ENCODE results near the gene ABCC4.

ABCC4 gene

GRCh38 chr13:95128045-95128643 lies 173.1 kb downstream of the ABCC4 start:
- TF ChIP-seq CTCF (conservative IDR thresholded peaks at IDR 0.05; ENCODE audit: low read length) = no peak
- no peak overlapping the region for H3K4me3 ChIP-seq (ENCODE audit: low read length)
- no peak for DNase-seq (ENCODE audit: low read depth)

- DNase-seq (ENCODE audit: low read depth) = no peak
- no peak overlapping the region for H3K4me3 ChIP-seq (ENCODE audit: low read length)
- TF ChIP-seq CTCF (conservative IDR thresholded peaks at IDR 0.05; ENCODE audit: low read length) = no peak
Measured at GRCh38 chr13:95124959-95125358, 176.3 kb downstream of the ABCC4 start.

- no peak for DNase-seq (ENCODE audit: low read depth)
- H3K4me3 ChIP-seq (ENCODE audit: low read length) = no peak overlapping the region
- no peak for TF ChIP-seq CTCF (conservative IDR thresholded peaks at IDR 0.05; ENCODE audit: low read length)
Measured at GRCh38 chr13:95123726-95124125, 177.5 kb downstream of the ABCC4 start.

- no peak overlapping the region for H3K4me3 ChIP-seq (ENCODE audit: low read length)
- DNase-seq (ENCODE audit: low read depth) = no peak
- TF ChIP-seq CTCF (conservative IDR thresholded peaks at IDR 0.05; ENCODE audit: low read length) = no peak
Measured at GRCh38 chr13:95122063-95122462, 179.2 kb downstream of the ABCC4 start.

GRCh38 chr13:95121516-95121915 lies 179.7 kb downstream of the ABCC4 start:
- no peak for TF ChIP-seq CTCF (conservative IDR thresholded peaks at IDR 0.05; ENCODE audit: low read length)
- no peak for DNase-seq (ENCODE audit: low read depth)
- H3K4me3 ChIP-seq (ENCODE audit: low read length) = no peak overlapping the region

GRCh38 chr13:95120650-95121049 lies 180.6 kb downstream of the ABCC4 start:
- DNase-seq (ENCODE audit: low read depth) = no peak
- TF ChIP-seq CTCF (conservative IDR thresholded peaks at IDR 0.05; ENCODE audit: low read length) = no peak
- H3K4me3 ChIP-seq (ENCODE audit: low read length) = no peak overlapping the region

- no peak overlapping the region for H3K4me3 ChIP-seq (ENCODE audit: low read length)
- DNase-seq (ENCODE audit: low read depth) = no peak
- no peak for TF ChIP-seq CTCF (conservative IDR thresholded peaks at IDR 0.05; ENCODE audit: low read length)
Measured at GRCh38 chr13:95118541-95119324, 182.5 kb downstream of the ABCC4 start.
